Head of caudate nucleus (tissue), 42 donors: Measurements from ENCODE around the gene EFL1.

Experiments
- DNase-seq, 42 donors: peaks; one replicate each; pipeline versions ENCODE4 v3.0.0 to v3.0.0-alpha.2; 2020 to 2021; ENCODE audit warnings: mixed read lengths in 7 of 42
- intact Hi-C: fragments of 100-400 bp; cut with DNase I; formaldehyde crosslinking; loops from one replicate; pipeline ENCODE4 v1.15.0; 2022

EFL1 gene

DNA sequence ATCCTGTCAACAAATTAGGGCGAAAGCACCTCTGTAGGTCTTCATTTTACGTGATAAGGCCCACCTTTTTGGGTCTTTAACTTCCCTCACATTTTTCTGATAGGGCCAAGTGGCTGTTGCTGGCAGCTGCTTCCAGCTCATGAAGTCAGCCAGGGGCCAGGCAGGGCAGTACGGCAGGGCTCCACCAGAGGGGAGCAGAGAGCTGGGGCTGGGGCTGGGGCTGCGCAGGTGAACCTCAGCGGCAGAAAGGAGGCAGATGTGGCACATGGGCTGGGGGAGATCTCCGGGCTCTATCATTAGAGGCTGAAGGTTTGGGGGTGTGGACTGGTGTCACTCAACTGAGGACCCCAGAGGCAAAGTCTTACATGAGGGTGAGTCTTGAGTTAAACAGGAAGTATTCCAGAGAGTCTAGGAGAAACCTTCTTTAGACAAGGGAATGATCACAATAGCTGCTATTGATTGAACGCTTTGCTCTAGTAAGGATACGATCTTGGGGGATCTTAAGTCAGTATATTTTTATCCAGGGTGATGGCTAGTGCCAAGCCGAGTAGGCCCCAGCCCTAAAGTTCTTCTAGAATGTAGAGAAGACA, 153.9 kb downstream of the EFL1 start:
- peak in 33 of 42 donors; percentile 10 to 64 (median 33) for DNase-seq
- intact Hi-C loops, result no loop called here

- no peak for DNase-seq
- intact Hi-C loops, result no loop called here
Measured at GRCh38 chr15:82106679-82107078, 155.9 kb downstream of the EFL1 start.

- DNase-seq, result no peak
- intact Hi-C loops, result no loop called here
Measured at GRCh38 chr15:82105451-82106215, 156.9 kb downstream of the EFL1 start.

- intact Hi-C loops, result no loop called here
- peak in 7 of 42 donors; percentile 7 to 20 (median 10) for DNase-seq
Measured at GRCh38 chr15:82103468-82103867, 159.1 kb downstream of the EFL1 start.

DNA sequence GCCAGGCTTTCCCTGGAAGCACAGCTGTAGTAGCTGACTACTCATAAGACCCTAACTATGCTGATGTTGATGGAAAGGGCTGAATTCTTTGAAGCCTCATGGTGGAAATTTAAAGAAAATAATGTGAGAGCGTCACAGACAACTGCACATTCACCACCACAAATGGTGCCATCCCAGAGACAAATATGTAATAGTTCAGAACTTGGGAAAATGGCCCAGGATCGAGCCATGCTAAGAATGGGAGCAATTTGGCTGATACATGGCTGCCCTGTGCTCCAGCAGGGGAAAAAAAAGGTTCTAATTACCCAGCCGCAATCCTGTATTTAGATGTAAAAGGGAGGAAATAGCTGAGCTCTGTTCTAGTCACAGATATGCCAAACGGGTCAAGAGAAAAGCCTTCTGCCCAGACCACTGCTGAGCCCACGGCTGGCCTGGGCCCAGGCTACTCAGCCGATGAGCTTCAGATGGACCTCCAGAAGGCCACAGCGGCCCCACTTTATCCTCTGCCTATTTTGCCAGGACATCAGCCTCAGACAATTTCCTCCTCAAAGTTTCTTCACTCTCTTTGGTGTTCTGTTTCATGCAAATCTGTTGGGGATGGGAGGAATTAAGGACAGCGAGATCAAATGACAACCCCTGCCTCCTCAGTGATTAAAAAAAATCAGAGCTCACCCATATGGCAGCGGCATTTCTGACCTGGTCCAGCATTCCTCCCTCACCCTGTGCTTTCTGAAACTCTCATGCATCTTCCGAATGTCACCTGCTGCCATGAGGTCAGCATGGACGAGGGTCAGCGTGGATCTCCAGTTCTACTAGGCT, 162.2 kb downstream of the EFL1 start:
- intact Hi-C loops, result no loop called here

DNA sequence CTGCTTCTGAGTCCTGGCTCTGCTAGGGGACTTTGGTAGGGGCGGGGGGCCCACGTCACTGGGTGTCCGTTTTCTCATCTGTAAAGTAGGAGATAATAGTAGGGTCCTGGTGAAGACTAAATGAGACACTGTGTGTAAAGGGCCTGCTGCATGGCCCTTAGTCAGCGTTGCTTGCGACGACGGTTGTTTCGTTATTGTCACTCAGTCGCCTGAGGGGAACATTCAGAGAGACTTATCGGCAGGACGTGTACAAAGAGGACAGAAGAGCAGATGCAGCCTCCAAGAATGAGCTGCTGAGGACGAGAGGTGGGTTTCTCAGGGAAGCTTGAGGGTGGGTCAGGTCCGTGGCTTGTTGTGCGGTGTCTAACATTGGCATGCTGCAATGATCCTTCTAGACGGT, 163.9 kb downstream of the EFL1 start:
- DNase-seq, result no peak
- intact Hi-C loops, result no loop called here

More for the DNA sequence above, 162.2 kb downstream of the EFL1 start:
- no peak for DNase-seq

DNA sequence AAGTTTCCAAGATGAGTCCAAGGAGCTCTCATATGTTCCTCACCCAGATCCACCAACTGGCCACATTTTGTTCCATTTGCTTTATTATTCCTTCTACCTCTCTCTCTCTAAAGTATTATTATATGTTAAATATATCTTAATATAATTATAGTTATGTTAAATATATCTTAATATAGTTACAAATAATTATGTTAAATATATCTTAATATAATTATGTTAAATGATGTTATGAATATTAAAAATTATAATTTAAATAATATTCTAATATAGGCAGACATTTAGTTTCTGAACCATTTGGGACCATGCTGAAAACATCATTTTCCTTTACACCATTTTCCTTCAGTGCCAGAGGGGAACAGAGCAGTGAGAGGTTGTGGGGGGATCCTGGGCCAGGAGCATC, 166.7 kb downstream of the EFL1 start:
- intact Hi-C loops, result no loop called here
- no peak for DNase-seq

- intact Hi-C loops, result no loop called here
- DNase-seq, result no peak
Measured at GRCh38 chr15:82093774-82094211, 168.7 kb downstream of the EFL1 start.

GRCh38 chr15:82093325-82093724, 169.2 kb downstream of the EFL1 start:
- no peak for DNase-seq
- intact Hi-C loops, result no loop called here

DNA sequence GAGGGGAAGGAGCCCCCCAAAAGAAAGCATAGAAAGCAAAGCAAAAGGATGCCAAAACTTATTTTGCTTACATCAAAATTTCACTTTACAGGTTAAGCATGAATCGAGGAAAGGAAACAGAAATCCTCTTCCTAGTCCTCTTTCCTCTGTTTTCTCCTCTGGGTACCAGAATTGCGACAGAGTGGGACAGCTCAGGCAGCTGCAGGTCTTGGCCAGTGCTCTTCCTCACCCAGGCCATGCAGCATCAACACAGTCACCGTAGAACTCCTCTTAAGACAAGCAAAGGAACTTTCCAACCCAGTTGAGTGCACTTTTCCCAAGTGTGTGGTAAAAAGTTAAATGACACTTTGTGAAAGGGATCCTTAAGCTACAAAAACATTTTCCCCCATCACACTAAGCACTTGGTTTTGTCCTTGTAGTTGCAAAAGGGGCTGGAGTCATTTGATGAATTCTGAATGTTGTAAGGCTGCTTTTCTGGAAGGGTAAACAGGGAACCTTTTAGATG, 170.8 kb downstream of the EFL1 start:
- DNase-seq, result no peak

DNA sequence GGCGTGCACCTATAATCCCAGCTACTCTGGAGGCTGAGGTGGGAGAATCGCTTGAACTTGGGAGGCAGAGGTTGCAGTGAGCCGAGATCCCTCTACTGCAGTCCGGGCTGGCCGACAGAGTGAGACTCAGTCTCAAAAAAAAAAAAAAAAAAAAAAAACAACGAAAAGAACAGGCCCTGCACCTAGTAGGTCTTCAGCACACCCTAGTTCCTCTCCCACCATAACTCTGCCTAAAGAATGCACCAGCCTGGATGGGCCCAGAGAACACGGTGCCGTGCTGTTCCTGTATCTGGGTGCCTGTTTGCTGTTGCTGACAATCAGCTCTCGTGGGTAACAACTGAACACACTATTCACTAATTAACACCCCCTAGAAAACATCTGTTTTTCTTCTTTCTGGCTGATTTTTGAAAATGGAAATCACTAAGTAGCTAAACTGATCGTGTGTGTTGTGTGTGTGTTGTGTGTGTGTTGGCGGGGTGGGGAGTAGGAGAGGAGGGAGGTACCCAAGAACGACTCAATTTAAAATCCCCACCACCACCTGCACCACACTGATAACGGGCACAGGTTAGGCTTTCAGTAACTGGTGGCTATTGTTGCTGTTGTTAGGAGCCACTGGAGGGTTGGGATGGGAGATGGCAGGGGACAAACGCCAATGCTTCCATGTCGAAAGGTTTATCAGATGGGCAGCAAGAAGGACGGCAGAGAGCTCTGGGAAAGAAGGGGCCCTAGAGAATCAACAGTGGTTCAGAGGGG, 176.1 kb downstream of the EFL1 start:
- intact Hi-C loops, result no loop called here
- no peak for DNase-seq

More for the DNA sequence above, 170.8 kb downstream of the EFL1 start:
- intact Hi-C loops, result no loop called here

DNA sequence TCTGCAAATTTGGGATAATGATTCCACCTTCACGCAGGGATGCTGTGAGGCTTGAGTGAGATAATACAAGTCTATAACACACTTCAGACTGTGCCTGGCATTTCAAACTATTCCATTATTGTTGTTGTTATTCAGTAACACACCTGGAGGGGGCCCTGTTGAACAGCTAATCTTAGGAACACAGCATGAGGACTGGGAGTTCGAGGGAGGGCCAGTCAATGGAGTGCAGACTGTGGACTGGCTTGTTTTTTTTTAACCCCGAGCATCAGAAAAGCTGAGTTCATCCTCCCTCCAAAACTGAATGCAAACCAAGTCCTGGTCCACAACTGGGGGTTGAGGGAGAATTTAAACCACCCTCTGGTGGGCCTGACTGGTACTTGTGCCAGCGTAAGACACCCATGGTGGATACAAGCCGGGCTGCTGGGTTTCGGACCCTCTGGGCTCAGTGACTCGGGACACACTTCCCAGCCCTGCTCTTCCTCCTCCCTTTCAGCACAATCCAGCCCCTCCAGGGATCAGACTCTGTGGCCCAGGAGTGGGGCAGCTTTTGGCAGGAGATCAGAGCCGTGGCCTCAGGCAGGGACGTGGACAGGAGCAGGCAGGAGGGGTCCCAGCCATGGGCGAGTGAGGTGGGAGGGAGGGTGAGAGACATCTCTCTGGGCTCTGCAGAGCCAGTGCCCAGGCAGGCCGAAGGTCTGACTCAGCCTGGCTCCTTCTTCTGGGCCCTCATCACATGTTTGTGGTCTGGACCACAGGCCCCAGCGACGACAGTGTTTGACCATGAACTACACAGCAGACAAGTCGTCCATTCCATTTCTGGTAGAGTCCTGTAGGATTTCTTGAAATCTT, 180.4 kb downstream of the EFL1 start:
- intact Hi-C loops, result no loop called here
- no peak for DNase-seq

DNA sequence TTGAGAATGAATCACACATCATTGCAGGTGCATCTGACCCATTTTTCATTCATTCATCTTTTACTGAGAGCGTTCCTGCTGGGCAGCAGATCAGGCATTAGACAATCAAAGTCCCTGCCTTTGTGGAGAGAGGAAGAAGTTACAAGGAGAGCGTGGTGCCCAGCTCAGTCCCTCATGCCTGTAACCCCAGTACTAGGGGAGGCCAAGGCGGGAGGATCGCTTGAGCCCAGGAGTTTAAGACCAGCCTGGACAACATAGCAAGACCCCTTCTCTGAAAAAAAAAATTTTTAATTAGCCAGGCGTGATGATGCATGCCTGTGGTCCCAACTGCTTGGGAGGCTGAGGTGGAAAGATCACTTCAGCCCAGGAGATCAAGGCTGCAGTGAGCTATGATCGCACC, 181.8 kb downstream of the EFL1 start:
- DNase-seq, result no peak
- intact Hi-C loops, result no loop called here
